ENCODE data around the gene SOCS3.
"Not testable (repeated sequence)": the region's sequence is repeated elsewhere in the genome, so short reads cannot be mapped to it uniquely, and the experiment has no call there.

SOCS3 gene

GRCh38 chr17:78349891-78350642, 9.8 kb downstream of the SOCS3 start:
- no peak for DNase-seq (ENCODE audit: low spot score)

- DNase-seq (ENCODE audit: low spot score), result no peak
Measured at GRCh38 chr17:78348055-78348770, 11.7 kb downstream of the SOCS3 start.

GRCh38 chr17:78347453-78347852, 12.4 kb downstream of the SOCS3 start:
- DNase-seq (ENCODE audit: low spot score), result no peak

- no peak for DNase-seq (ENCODE audit: low spot score)
Measured at GRCh38 chr17:78346605-78347250, 13.1 kb downstream of the SOCS3 start.

- DNase-seq (ENCODE audit: low spot score), result no peak
Measured at GRCh38 chr17:78345791-78346494, 13.9 kb downstream of the SOCS3 start.

GRCh38 chr17:78345172-78345571, 14.7 kb downstream of the SOCS3 start:
- DNase-seq (ENCODE audit: low spot score), result no peak

GRCh38 chr17:78344666-78345065, 15.2 kb downstream of the SOCS3 start:
- no peak for DNase-seq (ENCODE audit: low spot score)

- no peak for DNase-seq (ENCODE audit: low spot score)
Measured at GRCh38 chr17:78343543-78344201, 16.2 kb downstream of the SOCS3 start.

- peak; percentile 76 for DNase-seq (ENCODE audit: low spot score)
Measured at GRCh38 chr17:78343187-78343542, 16.7 kb downstream of the SOCS3 start.

- DNase-seq (ENCODE audit: low spot score), result no peak
Measured at GRCh38 chr17:78342449-78343186, 17.3 kb downstream of the SOCS3 start.

GRCh38 chr17:78341559-78342448, 18.1 kb downstream of the SOCS3 start:
- DNase-seq (ENCODE audit: low spot score), result peak; percentile 90

- no peak for DNase-seq (ENCODE audit: low spot score)
Measured at GRCh38 chr17:78340183-78340955, 19.5 kb downstream of the SOCS3 start.

GRCh38 chr17:78338486-78339259, 21.2 kb downstream of the SOCS3 start:
- no peak for DNase-seq (ENCODE audit: low spot score)

- no peak for DNase-seq (ENCODE audit: low spot score)
Measured at GRCh38 chr17:78337244-78338109, 22.4 kb downstream of the SOCS3 start.

GRCh38 chr17:78335209-78335608, 24.7 kb downstream of the SOCS3 start:
- DNase-seq (ENCODE audit: low spot score), result no peak

- DNase-seq (ENCODE audit: low spot score), result no peak
Measured at GRCh38 chr17:78332991-78333390, 26.9 kb downstream of the SOCS3 start.

GRCh38 chr17:78331355-78331754, 28.5 kb downstream of the SOCS3 start:
- not testable (repeated sequence) for DNase-seq (ENCODE audit: low spot score)

Data from iPS-NIHi11 (cell line).